ENCODE results near the gene C17orf67.

Gene C17orf67, protein sequence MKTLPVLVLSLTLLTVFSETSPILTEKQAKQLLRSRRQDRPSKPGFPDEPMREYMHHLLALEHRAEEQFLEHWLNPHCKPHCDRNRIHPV

GRCh38 chr17:56833809-56834379 lies at the start of gene C17orf67, which contains the start of gene DGKE:
TSS of gene C17orf67 (minus strand) at chr17:56833920. CDS start at chr17:56815810, 18,110 bp downstream.
TSS of gene DGKE (plus strand) at chr17:56834151. CDS start at chr17:56834796, 645 bp downstream.
- TF ChIP-seq, protein P1, sequence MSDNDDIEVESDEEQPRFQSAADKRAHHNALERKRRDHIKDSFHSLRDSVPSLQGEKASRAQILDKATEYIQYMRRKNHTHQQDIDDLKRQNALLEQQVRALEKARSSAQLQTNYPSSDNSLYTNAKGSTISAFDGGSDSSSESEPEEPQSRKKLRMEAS (IDR thresholded peaks at IDR 0.05; ENCODE audit: low read depth, low read length): peak; percentile 51
- TF ChIP-seq MYC (IDR thresholded peaks at IDR 0.05; ENCODE audit: low read depth, low read length): 0 out of 2 replicates have a peak, but pooled peaks have one; percentile 3
- TF ChIP-seq, protein P2, sequence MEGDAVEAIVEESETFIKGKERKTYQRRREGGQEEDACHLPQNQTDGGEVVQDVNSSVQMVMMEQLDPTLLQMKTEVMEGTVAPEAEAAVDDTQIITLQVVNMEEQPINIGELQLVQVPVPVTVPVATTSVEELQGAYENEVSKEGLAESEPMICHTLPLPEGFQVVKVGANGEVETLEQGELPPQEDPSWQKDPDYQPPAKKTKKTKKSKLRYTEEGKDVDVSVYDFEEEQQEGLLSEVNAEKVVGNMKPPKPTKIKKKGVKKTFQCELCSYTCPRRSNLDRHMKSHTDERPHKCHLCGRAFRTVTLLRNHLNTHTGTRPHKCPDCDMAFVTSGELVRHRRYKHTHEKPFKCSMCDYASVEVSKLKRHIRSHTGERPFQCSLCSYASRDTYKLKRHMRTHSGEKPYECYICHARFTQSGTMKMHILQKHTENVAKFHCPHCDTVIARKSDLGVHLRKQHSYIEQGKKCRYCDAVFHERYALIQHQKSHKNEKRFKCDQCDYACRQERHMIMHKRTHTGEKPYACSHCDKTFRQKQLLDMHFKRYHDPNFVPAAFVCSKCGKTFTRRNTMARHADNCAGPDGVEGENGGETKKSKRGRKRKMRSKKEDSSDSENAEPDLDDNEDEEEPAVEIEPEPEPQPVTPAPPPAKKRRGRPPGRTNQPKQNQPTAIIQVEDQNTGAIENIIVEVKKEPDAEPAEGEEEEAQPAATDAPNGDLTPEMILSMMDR (IDR thresholded peaks at IDR 0.05; ENCODE audit: low read depth, low read length): no peak
- peak; percentile 56 for TF ChIP-seq POLR2A (IDR thresholded peaks at IDR 0.05; ENCODE audit: extremely low read depth, insufficient read length)
- peak within 1 kb of the TSS; percentile 79 for H3K4me3 ChIP-seq (ENCODE audit: low read depth, low read length)
- DNase-seq (ENCODE audit: low read depth): peak; percentile 95

GRCh38 chr17:56881685-56882295 lies 48.1 kb upstream of the C17orf67 start:
- no peak overlapping the region for H3K4me3 ChIP-seq (ENCODE audit: low read depth, low read length)
- DNase-seq (ENCODE audit: low read depth): no peak
- TF ChIP-seq MYC (IDR thresholded peaks at IDR 0.05; ENCODE audit: low read depth, low read length) (no peak), POLR2A (IDR thresholded peaks at IDR 0.05; ENCODE audit: extremely low read depth, insufficient read length) (no peak)
- TF ChIP-seq, protein P1 (IDR thresholded peaks at IDR 0.05; ENCODE audit: low read depth, low read length): no peak
- TF ChIP-seq, protein P2 (IDR thresholded peaks at IDR 0.05; ENCODE audit: low read depth, low read length): no peak

GRCh38 chr17:56880571-56880970 lies 46.9 kb upstream of the C17orf67 start:
- no peak for DNase-seq (ENCODE audit: low read depth)
- no peak for TF ChIP-seq MYC (IDR thresholded peaks at IDR 0.05; ENCODE audit: low read depth, low read length)
- no peak for TF ChIP-seq POLR2A (IDR thresholded peaks at IDR 0.05; ENCODE audit: extremely low read depth, insufficient read length)
- TF ChIP-seq, protein P1 (IDR thresholded peaks at IDR 0.05; ENCODE audit: low read depth, low read length): no peak
- TF ChIP-seq, protein P2 (IDR thresholded peaks at IDR 0.05; ENCODE audit: low read depth, low read length): no peak
- H3K4me3 ChIP-seq (ENCODE audit: low read depth, low read length): no peak overlapping the region

- TF ChIP-seq MYC (IDR thresholded peaks at IDR 0.05; ENCODE audit: low read depth, low read length) (no peak), POLR2A (IDR thresholded peaks at IDR 0.05; ENCODE audit: extremely low read depth, insufficient read length) (no peak)
- TF ChIP-seq, protein P2 (IDR thresholded peaks at IDR 0.05; ENCODE audit: low read depth, low read length): no peak
- DNase-seq (ENCODE audit: low read depth): peak; percentile 26
- no peak overlapping the region for H3K4me3 ChIP-seq (ENCODE audit: low read depth, low read length)
Observed at GRCh38 chr17:56880133-56880532, 46.4 kb upstream of the C17orf67 start.

GRCh38 chr17:56879280-56879679 lies 45.6 kb upstream of the C17orf67 start:
- TF ChIP-seq, protein P1 (IDR thresholded peaks at IDR 0.05; ENCODE audit: low read depth, low read length): no peak
- TF ChIP-seq POLR2A (IDR thresholded peaks at IDR 0.05; ENCODE audit: extremely low read depth, insufficient read length) (no peak), MYC (IDR thresholded peaks at IDR 0.05; ENCODE audit: low read depth, low read length) (no peak)
- TF ChIP-seq, protein P2 (IDR thresholded peaks at IDR 0.05; ENCODE audit: low read depth, low read length): no peak
- DNase-seq (ENCODE audit: low read depth): no peak
- no peak overlapping the region for H3K4me3 ChIP-seq (ENCODE audit: low read depth, low read length)

All from NB4 (cell line).